GM19452 (cell line): ENCODE data around the gene GAMT.
A peak's percentile ranks its signal among the peaks of the same experiment; 100 is the strongest.
"Not testable (repeated sequence)": the region's sequence is repeated elsewhere in the genome, so short reads cannot be mapped to it uniquely, and the experiment has no call there.

Experiments used
- ATAC-seq: cut with Tn5 transposase; IDR thresholded peaks from one replicate; pipeline ENCODE4 v1.9.1; 2021; ENCODE audit not compliant: unreplicated experiment

GAMT gene

GRCh38 chr19:1401138-1401888 lies at the start of gene GAMT:
TSS of gene GAMT (minus strand) at chr19:1401542. CDS start at chr19:1401476, 66 bp downstream.
- ATAC-seq = no peak

GRCh38 chr19:1449467-1450442 lies 48.4 kb upstream of the GAMT start, which contains the start of gene APC2:
TSS of gene APC2 (plus strand) at chr19:1450121. CDS start at chr19:1453002, 2,881 bp downstream.
- ATAC-seq = no peak

- ATAC-seq = no peak
These were observed 46.6 kb upstream of the GAMT start for GRCh38 chr19:1447944-1448343.

- no peak for ATAC-seq
These were observed 46.2 kb upstream of the GAMT start for GRCh38 chr19:1447504-1447903.

- no peak for ATAC-seq
These were observed 45.6 kb upstream of the GAMT start for GRCh38 chr19:1446713-1447481.

- no peak for ATAC-seq
These were observed 44.8 kb upstream of the GAMT start for GRCh38 chr19:1445932-1446712.

GRCh38 chr19:1445185-1445931 lies 44.0 kb upstream of the GAMT start:
- peak; percentile 68 for ATAC-seq

- ATAC-seq = no peak
These were observed 40.5 kb upstream of the GAMT start for GRCh38 chr19:1441677-1442438.

GRCh38 chr19:1441022-1441426 lies 39.7 kb upstream of the GAMT start:
- ATAC-seq = no peak

GRCh38 chr19:1440418-1440801 lies 39.1 kb upstream of the GAMT start:
- ATAC-seq = no peak

GRCh38 chr19:1439525-1440417 lies 38.4 kb upstream of the GAMT start:
- ATAC-seq = not testable (repeated sequence)

- no peak for ATAC-seq
These were observed 37.6 kb upstream of the GAMT start for GRCh38 chr19:1438933-1439354.

- ATAC-seq = peak; percentile 66
These were observed 36.9 kb upstream of the GAMT start, which contains the start of gene RPS15 for GRCh38 chr19:1438035-1438932. TSS of gene RPS15 (plus strand) at chr19:1438396. CDS start at chr19:1438426, 30 bp downstream.

GRCh38 chr19:1437609-1438008 lies 36.3 kb upstream of the GAMT start:
- ATAC-seq = no peak

- no peak for ATAC-seq
These were observed 34.1 kb upstream of the GAMT start for GRCh38 chr19:1435378-1435989.

- ATAC-seq = no peak
These were observed 33.3 kb upstream of the GAMT start for GRCh38 chr19:1434577-1435060.
